PC-3 (cell line): Measurements from ENCODE around the gene STXBP4. TPM values are rescaled to one million over a fixed set of nuclear protein-coding genes. Genes with fewer than 3 reads are reported as not detected.

ENCODE experiments used
- ATAC-seq: fragments of 200-7000 bp; cut with Tn5 transposase; 2 replicates; pipeline ENCODE4 v1.9.1; 2020; ENCODE audit warnings: mild to moderate bottlenecking, moderate library complexity
- BruUV-seq: library from RNA; stranded (reverse); fragments of 400-500 nt; replicated peaks from 2 replicates; lab custom pipeline; 2021; lab: Mats Ljungman, UMichigan
- CTCF ChIA-PET: fragments of 300-600 bp; sonication (Branson Sonifier 250); formaldehyde crosslinking; loops from one replicate; lab custom pipeline; 2022; ENCODE audit warnings: antibody characterized with exemption; lab: Charles Lee
- POLR2A ChIA-PET: fragments of 300-600 bp; sonication (Branson Sonifier 250); formaldehyde crosslinking; loops from one replicate; lab custom pipeline; 2022; ENCODE audit warnings: antibody characterized with exemption; ENCODE audit not compliant: unreplicated experiment; lab: Charles Lee
- DNase-seq: peaks from one replicate; pipeline ENCODE4 v3.0.0-alpha.2; 2015
- H2AFZ ChIP-seq: fragments of 300-600 bp; sonication (generic); 2 replicates; pipeline ENCODE4 v1.6.0; 2016; ENCODE audit warnings: antibody characterized with exemption, low read length
- H3F3A ChIP-seq: fragments of 300-600 bp; sonication (generic); one replicate; pipeline ENCODE4 v1.6.0; 2017; ENCODE audit warnings: antibody characterized with exemption, low read length, control low read depth, mild to moderate bottlenecking; ENCODE audit not compliant: unreplicated experiment
- H3K27ac ChIP-seq: fragments of 300-600 bp; sonication (generic); 2 replicates; pipeline ENCODE4 v1.5.1; 2016; ENCODE audit warnings: mild to moderate bottlenecking, low read length
- H3K27me3 ChIP-seq: fragments of 300-600 bp; sonication (generic); 2 replicates; pipeline ENCODE4 v1.6.1; 2016; ENCODE audit warnings: low read length, mixed read lengths
- H3K36me3 ChIP-seq: fragments of 300-600 bp; sonication (generic); 2 replicates; pipeline ENCODE4 v1.6.1; 2016; ENCODE audit warnings: low read depth, mixed run types, low read length, mixed read lengths
- H3K4me1 ChIP-seq: fragments of 300-600 bp; sonication (generic); 2 replicates; pipeline ENCODE4 v1.5.1; 2016; ENCODE audit warnings: low read length; ENCODE audit not compliant: insufficient read depth
- H3K4me2 ChIP-seq: fragments of 300-600 bp; sonication (generic); 2 replicates; pipeline ENCODE4 v1.6.0; 2016; ENCODE audit warnings: low read length
- H3K4me3 ChIP-seq: fragments of 300-600 bp; sonication (generic); 2 replicates; pipeline ENCODE4 v1.5.1; 2016; ENCODE audit warnings: mild to moderate bottlenecking, low read length, mixed read lengths
- H3K79me2 ChIP-seq: fragments of 300-600 bp; sonication (generic); 2 replicates; pipeline ENCODE4 v1.6.1; 2017; ENCODE audit warnings: low read length, mixed read lengths
- H3K9ac ChIP-seq: fragments of 300-600 bp; sonication (generic); 2 replicates; pipeline ENCODE4 v1.6.0; 2016; ENCODE audit warnings: mild to moderate bottlenecking, low read length
- H3K9me2 ChIP-seq: fragments of 300-600 bp; sonication (generic); replicated peaks from 2 replicates; pipeline ENCODE4 v1.6.1; 2016; ENCODE audit warnings: mixed run types, low read length, mixed read lengths
- H3K9me3 ChIP-seq: fragments of 300-600 bp; sonication (generic); 2 replicates; pipeline ENCODE4 v1.6.1; 2016; ENCODE audit warnings: low read length, mixed read lengths
- H4K20me1 ChIP-seq: fragments of 300-600 bp; sonication (generic); 2 replicates; pipeline ENCODE4 v1.6.1; 2016; ENCODE audit warnings: low read length, mixed read lengths
- CTCF ChIP-seq: fragments of 300-600 bp; sonication (generic); conservative IDR thresholded peaks from 2 replicates; pipeline ENCODE4 v1.5.1; 2017; ENCODE audit warnings: antibody characterized with exemption, low read depth, mild to moderate bottlenecking, low read length
- EZH2 ChIP-seq: fragments of 300-600 bp; sonication (generic); IDR thresholded peaks from one replicate; pipeline ENCODE4 v1.6.1; 2017; ENCODE audit warnings: antibody characterized with exemption, mild to moderate bottlenecking, low read length; ENCODE audit not compliant: unreplicated experiment
- EZH2phosphoT487 ChIP-seq: fragments of 300-600 bp; sonication (generic); IDR thresholded peaks from 2 replicates; pipeline ENCODE4 v1.6.1; 2018; ENCODE audit warnings: mild to moderate bottlenecking, antibody characterized with exemption, low read length, borderline replicate concordance
- intact Hi-C: fragments of 100-400 bp; cut with micrococcal nuclease; formaldehyde crosslinking; loops from 2 replicates; pipeline ENCODE4 v1.9.0; 2023
- total RNA-seq: library from RNA; depleted of rRNA; stranded (reverse); fragments of >200 nt; gene quantifications from 2 replicates; pipeline ENCODE4 v1.2.3, GENCODE V29; 2014

Gene STXBP4
- total RNA-seq, 1 experiment from 2014 or later, result 6.2 TPM

- no peaks in the 10 kb centered on the region for H4K20me1 ChIP-seq
- H3K36me3 ChIP-seq, result no peaks in the 10 kb centered on the region
- no TSS peak for BruUV-seq
- TF ChIP-seq CTCF, result no peak
- no peak for TF ChIP-seq EZH2phosphoT487
- TF ChIP-seq EZH2, result no peak
- DNase-seq (no peak), ATAC-seq (no peak)
- H3K27ac ChIP-seq, result no peak overlapping the region
- H3K79me2 ChIP-seq, result no peaks in the 10 kb centered on the region
- H3K4me1 ChIP-seq, result peaks cover 5% of the 10 kb centered on the region
- no peaks in the 10 kb centered on the region for H3K9me2 ChIP-seq
- H3K9ac ChIP-seq, result no peak overlapping the region
- H3F3A ChIP-seq, result no peaks in the 10 kb centered on the region
- intact Hi-C loops, result no loop called here
- H3K4me2 ChIP-seq, result no peak overlapping the region
- H3K4me3 ChIP-seq, result no peak overlapping the region
- H3K9me3 ChIP-seq, result no peaks in the 10 kb centered on the region
- CTCF ChIA-PET, result no interaction called here
- no peaks in the 10 kb centered on the region for H3K27me3 ChIP-seq
- no peak overlapping the region for H2AFZ ChIP-seq
- POLR2A ChIA-PET, result no interaction called here
These were observed 183.7 kb downstream of the STXBP4 start for GRCh38 chr17:55152236-55152635.

GRCh38 chr17:55154101-55154500 lies 185.5 kb downstream of the STXBP4 start:
- no peaks in the 10 kb centered on the region for H3K27me3 ChIP-seq
- ATAC-seq (no peak), DNase-seq (no peak)
- intact Hi-C loops, result no loop called here
- no peaks in the 10 kb centered on the region for H4K20me1 ChIP-seq
- H3K4me1 ChIP-seq, result peaks cover 23% of the 10 kb centered on the region
- no peaks in the 10 kb centered on the region for H3K79me2 ChIP-seq
- no peak overlapping the region for H3K4me2 ChIP-seq
- POLR2A ChIA-PET, result no interaction called here
- no peak for TF ChIP-seq EZH2phosphoT487
- no peak for TF ChIP-seq CTCF
- no peak for TF ChIP-seq EZH2
- H3F3A ChIP-seq, result no peaks in the 10 kb centered on the region
- H3K36me3 ChIP-seq, result no peaks in the 10 kb centered on the region
- no TSS peak for BruUV-seq
- H3K9ac ChIP-seq, result no peak overlapping the region
- no peak overlapping the region for H3K4me3 ChIP-seq
- no peak overlapping the region for H3K27ac ChIP-seq
- H2AFZ ChIP-seq, result no peak overlapping the region
- no peaks in the 10 kb centered on the region for H3K9me2 ChIP-seq
- CTCF ChIA-PET, result no interaction called here
- H3K9me3 ChIP-seq, result no peaks in the 10 kb centered on the region

GRCh38 chr17:55155856-55156560 lies 187.4 kb downstream of the STXBP4 start:
- Histone ChIP-seq H3K9me3 (no peaks in the 10 kb centered on the region), H3K27ac (no peak overlapping the region), H3K36me3 (no peaks in the 10 kb centered on the region), H3K27me3 (no peaks in the 10 kb centered on the region), H3K9ac (no peak overlapping the region), H2AFZ (no peak overlapping the region), H3F3A (no peaks in the 10 kb centered on the region), H3K4me1 (peaks cover 30% of the 10 kb centered on the region), H4K20me1 (no peaks in the 10 kb centered on the region), H3K79me2 (no peaks in the 10 kb centered on the region), H3K4me3 (no peak overlapping the region), H3K9me2 (no peaks in the 10 kb centered on the region), H3K4me2 (no peak overlapping the region)
- intact Hi-C loops, result loop anchor here (5.0 kb wide), 1 partner anchor 81 kb away; no protein-coding TSS in a partner anchor
- ATAC-seq, result no peak
- no peak for DNase-seq
- ChIA-PET CTCF (no interaction called here), POLR2A (no interaction called here)
- BruUV-seq, result no TSS peak
- TF ChIP-seq EZH2phosphoT487 (no peak), EZH2 (no peak), CTCF (no peak)
